OCI-LY7 (cell line): ENCODE results near the gene GPR139.

ENCODE experiments used
- CTCF ChIP-seq: fragments of 200-600 bp; sonication (generic); conservative IDR thresholded peaks from 2 replicates; pipeline ENCODE4 v1.5.1; 2014; ENCODE audit warnings: mild to moderate bottlenecking, antibody characterized with exemption, low read length, moderate library complexity, mixed read lengths
- EZH2phosphoT487 ChIP-seq: fragments of 200-600 bp; sonication (generic); IDR thresholded peaks from 2 replicates; pipeline ENCODE4 v1.6.1; 2018; ENCODE audit warnings: low read depth, borderline replicate concordance, mild to moderate bottlenecking, mixed run types, antibody characterized with exemption, low read length, moderate library complexity, mixed read lengths

GRCh38 chr16:19994466-19995170, 79.1 kb downstream of the GPR139 start:
- TF ChIP-seq CTCF (no peak), EZH2phosphoT487 (no peak)
